Subcutaneous abdominal adipose tissue (tissue), 5 donors: ENCODE measurements around the gene PDCD10.

Experiments
- H3K27ac ChIP-seq: one replicate; pipeline ENCODE4 v1.7.0; 2013; ENCODE audit warnings: low read depth, mild to moderate bottlenecking, inconsistent platforms, low read length, moderate library complexity
- H3K27me3 ChIP-seq, 5 donors: one replicate each; pipeline ENCODE4 v1.7.0; 2013; ENCODE audit warnings: low read length in 5 of 5, inconsistent platforms in 1 of 5; ENCODE audit not compliant: control insufficient read depth in 5 of 5, insufficient read depth in 4 of 5
- H3K36me3 ChIP-seq, 5 donors: one replicate each; pipeline ENCODE4 v1.7.0; 2013; ENCODE audit warnings: low read length in 5 of 5; ENCODE audit not compliant: control insufficient read depth in 5 of 5, insufficient read depth in 5 of 5
- H3K4me1 ChIP-seq, 5 donors: one replicate each; pipeline ENCODE4 v1.7.0; 2013; ENCODE audit warnings: low read length in 5 of 5, mild to moderate bottlenecking in 3 of 5, moderate library complexity in 1 of 5; ENCODE audit not compliant: control insufficient read depth in 5 of 5, insufficient read depth in 5 of 5
- H3K4me3 ChIP-seq, 5 donors: one replicate each; pipeline ENCODE4 v1.7.0; 2013; ENCODE audit warnings: low read length in 5 of 5, low read depth in 1 of 5
- H3K9ac ChIP-seq, 5 donors: one replicate each; pipeline ENCODE4 v1.7.0; 2013; ENCODE audit warnings: low read length in 5 of 5, mild to moderate bottlenecking in 4 of 5, moderate library complexity in 3 of 5
- H3K9me3 ChIP-seq, 5 donors: one replicate each; pipeline ENCODE4 v1.7.0; 2013; ENCODE audit warnings: low read length in 5 of 5; ENCODE audit not compliant: control insufficient read depth in 5 of 5
- donor health status: healthy.
- donor health status: healthy.
- donor health status: healthy.
- donor health status: healthy.
- donor health status: healthy.

The PDCD10 gene

GRCh38 chr3:167734498-167735232 lies at the start of gene PDCD10:
Gene PDCD10, minus strand, starts transcription at chr3:167734892. Its CDS starts 14,735 bp downstream, at chr3:167720157.
- H3K9me3 ChIP-seq = no peaks in the 10 kb centered on the region
- H3K4me3 ChIP-seq = peak within 1 kb of the TSS; percentile 94 to 99 (median 97)

DNA sequence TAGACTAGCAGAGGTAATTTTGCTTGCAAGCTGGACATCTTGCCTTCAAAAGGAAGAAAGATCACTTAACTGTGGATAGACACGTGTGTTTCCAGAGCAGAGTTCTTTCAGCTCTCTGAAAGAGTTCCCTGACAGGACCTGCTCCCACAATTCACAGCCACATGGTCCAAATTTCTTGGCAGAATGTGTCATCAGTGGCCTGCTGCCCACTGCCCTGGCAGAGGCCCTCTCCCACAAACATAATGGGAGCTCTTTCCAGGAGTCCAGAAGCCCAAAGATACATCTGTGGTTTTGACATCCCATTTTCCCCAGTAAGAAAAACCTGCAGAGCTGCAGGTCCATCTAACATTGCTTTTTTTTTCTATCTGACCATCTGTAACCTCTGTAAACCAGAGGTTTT lies 49.1 kb upstream of the PDCD10 start:
- Histone ChIP-seq H3K9me3 (peaks cover 0 to under 1% (median 0%) of the 10 kb centered on the region in 5 donors), H3K36me3 (no peaks in the 10 kb centered on the region), H3K27ac (no peak overlapping the region), H3K27me3 (no peaks in the 10 kb centered on the region), H3K9ac (no peak overlapping the region), H3K4me1 (peaks cover 0 to 4% (median 0%) of the 10 kb centered on the region in 5 donors), H3K4me3 (no peak overlapping the region)

More at GRCh38 chr3:167734498-167735232, at the start of gene PDCD10:
- peak within 1 kb of the TSS; percentile 85 for H3K27ac ChIP-seq
- H3K36me3 ChIP-seq = no peaks in the 10 kb centered on the region
- peak within 1 kb of the TSS; percentile 85 to 98 (median 92) for H3K9ac ChIP-seq
- peaks cover 0 to 37% (median 32%) of the 10 kb centered on the region in 5 donors for H3K4me1 ChIP-seq
- H3K27me3 ChIP-seq = no peaks in the 10 kb centered on the region

- H3K4me1 ChIP-seq = peaks cover 0 to 4% (median 0%) of the 10 kb centered on the region in 5 donors
Measured at GRCh38 chr3:167780214-167780883, 45.7 kb upstream of the PDCD10 start.

DNA sequence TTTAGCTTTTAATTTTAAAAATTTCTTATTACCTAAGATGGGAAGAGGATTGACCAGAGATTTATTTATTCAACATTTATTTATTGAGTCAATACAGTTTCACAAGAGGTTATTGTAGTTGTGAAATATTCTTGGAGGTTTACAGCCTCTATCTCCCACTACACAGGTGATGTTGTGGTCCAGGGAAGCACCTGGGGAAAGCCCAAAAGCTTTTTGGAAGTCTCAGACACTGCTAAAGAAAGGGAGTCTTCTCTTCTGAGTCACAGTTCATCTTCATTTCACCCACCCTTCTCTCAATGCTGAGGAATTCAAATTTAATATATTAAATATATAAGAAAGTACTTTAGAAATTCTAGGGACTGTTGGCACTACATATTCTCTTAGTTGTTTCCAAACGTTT lies 42.7 kb upstream of the PDCD10 start:
- H3K4me3 ChIP-seq = no peak overlapping the region
- peaks cover 0 to 12% (median 0%) of the 10 kb centered on the region in 5 donors for H3K9me3 ChIP-seq
- no peaks in the 10 kb centered on the region for H3K27me3 ChIP-seq
- H3K4me1 ChIP-seq = no peaks in the 10 kb centered on the region
- no peak overlapping the region for H3K9ac ChIP-seq
- no peak overlapping the region for H3K27ac ChIP-seq
- H3K36me3 ChIP-seq = no peaks in the 10 kb centered on the region

More at GRCh38 chr3:167780214-167780883, 45.7 kb upstream of the PDCD10 start:
- no peaks in the 10 kb centered on the region for H3K36me3 ChIP-seq
- H3K27me3 ChIP-seq = no peaks in the 10 kb centered on the region
- no peak overlapping the region for H3K4me3 ChIP-seq
- H3K9ac ChIP-seq = no peak overlapping the region
- peaks cover 0 to 12% (median 0%) of the 10 kb centered on the region in 5 donors for H3K9me3 ChIP-seq
- no peak overlapping the region for H3K27ac ChIP-seq

- Histone ChIP-seq H3K9ac (no peak overlapping the region), H3K27ac (no peak overlapping the region), H3K4me3 (no peak overlapping the region), H3K36me3 (no peaks in the 10 kb centered on the region), H3K27me3 (no peaks in the 10 kb centered on the region), H3K4me1 (no peaks in the 10 kb centered on the region), H3K9me3 (peaks cover 0 to 12% (median 0%) of the 10 kb centered on the region in 5 donors)
Measured at GRCh38 chr3:167776066-167776685, 41.5 kb upstream of the PDCD10 start.

- no peaks in the 10 kb centered on the region for H3K36me3 ChIP-seq
- H3K9me3 ChIP-seq = peaks cover 0 to 9% (median 0%) of the 10 kb centered on the region in 5 donors
- H3K27ac ChIP-seq = no peak overlapping the region
- H3K4me3 ChIP-seq = no peak overlapping the region
- no peak overlapping the region for H3K9ac ChIP-seq
- H3K27me3 ChIP-seq = no peaks in the 10 kb centered on the region
- no peaks in the 10 kb centered on the region for H3K4me1 ChIP-seq
Measured at GRCh38 chr3:167773584-167773983, 38.9 kb upstream of the PDCD10 start.

- no peak overlapping the region for H3K4me3 ChIP-seq
- no peak overlapping the region for H3K27ac ChIP-seq
- H3K36me3 ChIP-seq = no peaks in the 10 kb centered on the region
- peaks cover 0 to 4% (median 0%) of the 10 kb centered on the region in 5 donors for H3K9me3 ChIP-seq
- H3K9ac ChIP-seq = no peak overlapping the region
- no peaks in the 10 kb centered on the region for H3K27me3 ChIP-seq
- H3K4me1 ChIP-seq = no peaks in the 10 kb centered on the region
Measured at GRCh38 chr3:167772992-167773391, 38.3 kb upstream of the PDCD10 start.

- Histone ChIP-seq H3K36me3 (no peaks in the 10 kb centered on the region), H3K4me1 (no peaks in the 10 kb centered on the region), H3K9ac (no peak overlapping the region), H3K9me3 (peaks cover 0 to 4% (median 0%) of the 10 kb centered on the region in 5 donors), H3K27me3 (no peaks in the 10 kb centered on the region), H3K4me3 (no peak overlapping the region), H3K27ac (no peak overlapping the region)
Measured at GRCh38 chr3:167762296-167762695, 27.6 kb upstream of the PDCD10 start.

- Histone ChIP-seq H3K9me3 (peaks cover 0 to 4% (median 0%) of the 10 kb centered on the region in 5 donors), H3K4me1 (no peaks in the 10 kb centered on the region), H3K27ac (no peak overlapping the region), H3K9ac (no peak overlapping the region), H3K4me3 (no peak overlapping the region), H3K36me3 (no peaks in the 10 kb centered on the region), H3K27me3 (no peaks in the 10 kb centered on the region)
Measured at GRCh38 chr3:167761302-167761701, 26.6 kb upstream of the PDCD10 start.

DNA sequence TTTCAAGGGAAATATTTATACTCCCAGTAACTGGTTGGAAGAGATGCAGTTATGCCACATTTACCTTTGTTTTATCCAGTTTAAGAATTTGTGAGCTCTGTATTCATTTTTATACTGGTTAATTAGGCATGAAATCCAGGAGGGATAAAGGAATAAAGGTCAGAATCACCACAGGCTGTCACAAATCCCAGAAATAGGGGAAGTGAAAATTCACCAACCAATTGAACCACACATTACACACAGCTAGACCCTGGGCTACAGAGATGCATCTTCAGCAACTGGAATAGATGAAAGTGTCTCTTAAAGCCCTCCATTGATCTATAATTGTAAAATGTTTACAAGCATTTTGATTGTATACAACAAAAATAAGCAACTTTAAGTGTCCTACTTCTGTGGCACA lies 19.4 kb upstream of the PDCD10 start:
- Histone ChIP-seq H3K9ac (no peak overlapping the region), H3K36me3 (no peaks in the 10 kb centered on the region), H3K9me3 (no peaks in the 10 kb centered on the region), H3K4me1 (peaks cover 0 to 2% (median 0%) of the 10 kb centered on the region in 5 donors), H3K27me3 (no peaks in the 10 kb centered on the region), H3K4me3 (no peak overlapping the region), H3K27ac (no peak overlapping the region)
